GM21528 (cell line): ENCODE data around the gene KRT83.

Experiments used
- ATAC-seq: cut with Tn5 transposase; IDR thresholded peaks from one replicate; pipeline ENCODE4 v1.9.1; 2021; ENCODE audit warnings: mild to moderate bottlenecking, moderate library complexity; ENCODE audit not compliant: unreplicated experiment, low FRiP score

KRT83 gene

GRCh38 chr12:52320784-52321400, at the start of gene KRT83:
Gene KRT83 (minus strand): TSS chr12:52321398. CDS start chr12:52321335, 63 bp downstream.
- ATAC-seq = no peak

- no peak for ATAC-seq
Measured at GRCh38 chr12:52369809-52370208, 48.6 kb upstream of the KRT83 start.

GRCh38 chr12:52369211-52369610, 48.0 kb upstream of the KRT83 start:
- ATAC-seq = no peak

- no peak for ATAC-seq
Measured at GRCh38 chr12:52368508-52368907, 47.3 kb upstream of the KRT83 start.

GRCh38 chr12:52367876-52368275, 46.7 kb upstream of the KRT83 start:
- ATAC-seq = no peak

GRCh38 chr12:52366738-52367485, 45.7 kb upstream of the KRT83 start, which contains the start of gene KRT85:
Gene KRT85 (minus strand): TSS chr12:52367481. CDS start chr12:52367405, 76 bp downstream.
- no peak for ATAC-seq

GRCh38 chr12:52364901-52365489, 43.8 kb upstream of the KRT83 start:
- ATAC-seq = no peak

GRCh38 chr12:52364061-52364460, 42.9 kb upstream of the KRT83 start:
- no peak for ATAC-seq

GRCh38 chr12:52363111-52363679, 42.0 kb upstream of the KRT83 start:
- ATAC-seq = no peak

- ATAC-seq = no peak
Measured at GRCh38 chr12:52362118-52362726, 41.0 kb upstream of the KRT83 start.

GRCh38 chr12:52361553-52361952, 40.4 kb upstream of the KRT83 start:
- ATAC-seq = no peak

GRCh38 chr12:52360663-52361271, 39.6 kb upstream of the KRT83 start:
- no peak for ATAC-seq

- no peak for ATAC-seq
Measured at GRCh38 chr12:52360106-52360662, 39.0 kb upstream of the KRT83 start.

GRCh38 chr12:52359621-52360061, 38.4 kb upstream of the KRT83 start:
- no peak for ATAC-seq

GRCh38 chr12:52358575-52359350, 37.6 kb upstream of the KRT83 start:
- ATAC-seq = peak; percentile 90

GRCh38 chr12:52356762-52357580, 35.8 kb upstream of the KRT83 start:
- no peak for ATAC-seq

GRCh38 chr12:52356031-52356761, 35.0 kb upstream of the KRT83 start:
- ATAC-seq = no peak

- no peak for ATAC-seq
Measured at GRCh38 chr12:52355176-52355575, 34.0 kb upstream of the KRT83 start.
